K562 (cell line): ENCODE results near the gene ANKRD11. TPM values are rescaled to one million over a fixed set of nuclear protein-coding genes. Genes with fewer than 3 reads are reported as not detected.
A peak's percentile ranks its signal among the peaks of the same experiment; 100 is the strongest.

ENCODE experiments used
- CBFA2T2 ChIP-seq: fragments of 450-650 bp; conservative IDR thresholded peaks from 2 replicates; pipeline ENCODE4 v1.6.1; 2017; ENCODE audit warnings: mild to moderate bottlenecking
- CCNT2 ChIP-seq: IDR thresholded peaks from 2 replicates; pipeline ENCODE4 v1.6.1; 2011; ENCODE audit warnings: borderline replicate concordance, low read depth, mild to moderate bottlenecking, moderate library complexity, mixed read lengths, low read length; ENCODE audit not compliant: insufficient read length; ENCODE audit errors: extremely low read depth
- CGGBP1 ChIP-seq: fragments of 250-450 bp; sonication (Bioruptor Pico); IDR thresholded peaks from 2 replicates; pipeline ENCODE4 v1.9.0; 2021; ENCODE audit warnings: mild to moderate bottlenecking
- COPS2 ChIP-seq: fragments of 450-650 bp; conservative IDR thresholded peaks from 2 replicates; pipeline ENCODE4 v1.6.1; 2016; ENCODE audit warnings: mild to moderate bottlenecking, moderate library complexity
- CTCF ChIP-seq, 3 experiments: IDR thresholded peaks in 2 of 3; conservative IDR thresholded peaks in 1 of 3; 2 replicates each; pipeline ENCODE4 v1.5.1; 2011 to 2012; ENCODE audit warnings: low read length in 3 of 3, mild to moderate bottlenecking in 3 of 3, control low read depth in 2 of 3, improper control_type of control experiment in 1 of 3, inconsistent platforms in 1 of 3, low read depth in 1 of 3, mixed read lengths in 1 of 3, moderate library complexity in 1 of 3; ENCODE audit not compliant: insufficient read depth in 2 of 3
- E2F6 ChIP-seq, 2 experiments: IDR thresholded peaks; 2 replicates each; pipeline ENCODE4 v1.6.1; 2011; ENCODE audit warnings: borderline replicate concordance in 1 of 2, control low read depth in 1 of 2, low read depth in 1 of 2, low read length in 1 of 2, mild to moderate bottlenecking in 1 of 2, mixed read lengths in 1 of 2, moderate library complexity in 1 of 2; ENCODE audit not compliant: insufficient read depth in 1 of 2, insufficient read length in 1 of 2, poor library complexity in 1 of 2, severe bottlenecking in 1 of 2; ENCODE audit errors: extremely low read depth in 1 of 2
- HDAC2 ChIP-seq: fragments of 450-650 bp; IDR thresholded peaks from 2 replicates; pipeline ENCODE4 v1.6.1; 2016; ENCODE audit warnings: mild to moderate bottlenecking
- KLF1 ChIP-seq: fragments of 450-650 bp; IDR thresholded peaks from 2 replicates; pipeline ENCODE4 v1.6.1; 2016; ENCODE audit warnings: missing genetic modification characterization, missing compliant biosample characterization
- MTA3 ChIP-seq: fragments of 450-650 bp; formaldehyde crosslinking; IDR thresholded peaks from 2 replicates; pipeline ENCODE4 v1.6.1; 2017; ENCODE audit warnings: mild to moderate bottlenecking, borderline replicate concordance
- NR2C1 ChIP-seq, 2 experiments: fragments of 450-650 bp; IDR thresholded peaks; 2 replicates each; pipeline ENCODE4 v1.6.1; 2017; ENCODE audit warnings: mild to moderate bottlenecking in 2 of 2, antibody characterized with exemption in 1 of 2, inconsistent platforms in 1 of 2, missing compliant biosample characterization in 1 of 2, missing genetic modification characterization in 1 of 2
- RBM22 ChIP-seq: fragments of 200-400 bp; formaldehyde crosslinking; IDR thresholded peaks from 2 replicates; pipeline ENCODE4 v1.6.1; 2018; ENCODE audit warnings: low read length, low read depth; ENCODE audit not compliant: poor library complexity, severe bottlenecking
- RNF219 ChIP-seq: fragments of 250-450 bp; sonication (Bioruptor Pico); IDR thresholded peaks from 2 replicates; pipeline ENCODE4 v1.5.0; 2022; ENCODE audit warnings: mild to moderate bottlenecking
- THRB ChIP-seq: fragments of 450-650 bp; formaldehyde crosslinking; conservative IDR thresholded peaks from 2 replicates; pipeline ENCODE4 v1.4.0; 2022; ENCODE audit warnings: mild to moderate bottlenecking, missing genetic modification characterization
- ZBTB17 ChIP-seq: fragments of 450-650 bp; formaldehyde crosslinking; IDR thresholded peaks from 2 replicates; pipeline ENCODE4 v1.4.0; 2020; ENCODE audit warnings: mild to moderate bottlenecking
- ZKSCAN1 ChIP-seq: fragments of 150-350 bp; IDR thresholded peaks from 2 replicates; pipeline ENCODE4 v1.6.1; 2016; ENCODE audit warnings: low read depth, low read length
- polyA plus RNA-seq, 8 experiments: library from polyadenylated mRNA; depleted of rRNA in 4 of 8; stranded (reverse) in 5 of 8; unstranded in 3 of 8; fragments of >200 nt; fragmentation: Nextera tagmentation in 2 of 8; fragmentation: Illumina TruSeq in 1 of 8; extraction: Ambion mirVana in 2 of 8; extraction: Trizol in 1 of 8; gene quantifications; 2 replicates each; pipeline versions ENCODE4 v1.2.1 to v1.2.3, GENCODE V29; 2011 to 2014; ENCODE audit warnings: inconsistent platforms in 1 of 8, missing spikeins in 1 of 8
- total RNA-seq, 7 experiments: library from RNA; depleted of rRNA in 6 of 7; stranded (reverse); fragments of >200 nt in 6 of 7; fragmentation: Illumina TruSeq in 2 of 7; extraction: Trizol in 2 of 7; gene quantifications; 2 replicates each; pipeline versions ENCODE4 v1.2.1 to v1.2.3, GENCODE V29; 2011 to 2021; ENCODE audit warnings: low replicate concordance in 1 of 7

ANKRD11 gene
- total and polyA plus RNA-seq, 9 of the 15 experiments (the other 6 are each of a cell fraction or from before 2014, with no cell fraction given): 4.7 to 126 (median 31.7) TPM

DNA sequence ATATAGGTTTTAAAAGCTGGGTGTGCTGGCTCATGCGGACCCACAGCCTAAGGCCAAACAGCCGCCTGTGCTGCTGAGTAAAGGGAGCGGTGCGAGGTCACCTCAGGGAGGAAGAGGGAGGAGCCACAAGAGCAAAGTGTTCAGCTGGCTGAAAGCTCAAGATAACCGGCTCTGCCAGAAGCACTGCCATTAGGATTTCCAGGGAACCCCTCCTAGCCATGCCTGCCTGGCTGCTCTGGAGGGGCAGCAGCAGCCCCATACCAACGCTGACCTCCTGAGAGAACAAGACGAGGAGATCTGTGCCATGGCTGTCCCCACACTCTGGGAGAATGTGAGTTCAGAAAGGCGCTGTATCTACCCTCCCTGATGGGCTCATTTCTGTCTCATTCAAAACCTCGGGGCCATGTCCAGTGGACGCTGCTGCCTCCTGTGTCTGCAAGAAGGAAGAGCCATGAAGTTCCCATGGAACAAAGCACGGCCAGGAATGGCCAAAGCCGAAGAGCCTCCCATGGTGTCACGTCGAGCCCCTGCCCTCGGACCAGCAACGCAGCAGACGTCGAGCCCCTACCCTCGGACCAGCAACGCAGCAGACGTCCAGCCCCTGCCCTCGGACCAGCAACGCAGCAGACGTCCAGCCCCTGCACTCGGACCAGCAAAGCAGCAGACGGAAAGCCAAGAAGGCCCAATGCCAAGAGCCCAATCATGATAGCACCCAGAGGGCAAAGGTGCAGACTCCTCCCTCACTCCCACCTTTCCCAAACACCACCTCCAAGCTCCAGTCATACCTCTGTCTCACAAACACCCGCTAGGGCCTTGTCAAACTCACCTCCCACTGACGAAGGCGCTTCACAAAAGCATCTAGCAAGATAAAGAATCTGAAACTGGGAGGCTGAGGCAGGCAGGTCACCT lies 107.0 kb downstream of the ANKRD11 start (continued):
- TF ChIP-seq CCNT2 (no peak), KLF1 (tag) (no peak), CBFA2T2 (peak; percentile 45; the same call in 1 of the 2 replicates), ZBTB17 (no peak), COPS2 (no peak), MTA3 (peak; percentile 22; the same call in 1 of the 2 replicates), E2F6 (IDR thresholded peaks at IDR 0.05; ENCODE audit: borderline replicate concordance in 1 of 2, extremely low read depth in 1 of 2, insufficient read depth in 1 of 2, insufficient read length in 1 of 2, low read depth in 1 of 2, low read length in 1 of 2, poor library complexity in 1 of 2, severe bottlenecking in 1 of 2) (peak in 1 of 2 experiments; percentile 57), RNF219 (CRISPR knock-in tag) (no peak), ZKSCAN1 (0 out of 2 replicates have a peak, but pooled peaks have one; percentile 27), CGGBP1 (CRISPR knock-in tag) (no peak), CTCF (IDR thresholded peaks at IDR 0.05 in 2 of 3, conservative IDR thresholded peaks at IDR 0.05 in 1 of 3; ENCODE audit: insufficient read depth in 2 of 3, low read depth in 1 of 3, low read length in 3 of 3) (peak; percentile 29 to 43 (median 42); a peak in 4 of 6 replicates), THRB (CRISPR knock-in tag) (no peak), RBM22 (peak; percentile 66), NR2C1 (IDR thresholded peaks at IDR 0.05) (no peak), NR2C1 (tag; IDR thresholded peaks at IDR 0.05) (peak; percentile 26; the same call in 1 of the 2 replicates), HDAC2 (peak; percentile 68; the same call in 1 of the 2 replicates)
